Central memory CD4-positive, alpha-beta T cell (primary cell): ENCODE results near the gene GALR3.
"Not testable (repeated sequence)": the region's sequence is repeated elsewhere in the genome, so short reads cannot be mapped to it uniquely, and the experiment has no call there.

Experiments
- DNase-seq: peaks from one replicate; pipeline ENCODE4 v3.0.0; 2022
- total RNA-seq, 3 experiments: gene quantifications; one replicate each; lab custom pipeline; 2026; lab: John Stamatoyannopoulos, UW

GALR3 gene, protein sequence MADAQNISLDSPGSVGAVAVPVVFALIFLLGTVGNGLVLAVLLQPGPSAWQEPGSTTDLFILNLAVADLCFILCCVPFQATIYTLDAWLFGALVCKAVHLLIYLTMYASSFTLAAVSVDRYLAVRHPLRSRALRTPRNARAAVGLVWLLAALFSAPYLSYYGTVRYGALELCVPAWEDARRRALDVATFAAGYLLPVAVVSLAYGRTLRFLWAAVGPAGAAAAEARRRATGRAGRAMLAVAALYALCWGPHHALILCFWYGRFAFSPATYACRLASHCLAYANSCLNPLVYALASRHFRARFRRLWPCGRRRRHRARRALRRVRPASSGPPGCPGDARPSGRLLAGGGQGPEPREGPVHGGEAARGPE
- 0 reads per million in 3 experiments for total RNA-seq

DNA sequence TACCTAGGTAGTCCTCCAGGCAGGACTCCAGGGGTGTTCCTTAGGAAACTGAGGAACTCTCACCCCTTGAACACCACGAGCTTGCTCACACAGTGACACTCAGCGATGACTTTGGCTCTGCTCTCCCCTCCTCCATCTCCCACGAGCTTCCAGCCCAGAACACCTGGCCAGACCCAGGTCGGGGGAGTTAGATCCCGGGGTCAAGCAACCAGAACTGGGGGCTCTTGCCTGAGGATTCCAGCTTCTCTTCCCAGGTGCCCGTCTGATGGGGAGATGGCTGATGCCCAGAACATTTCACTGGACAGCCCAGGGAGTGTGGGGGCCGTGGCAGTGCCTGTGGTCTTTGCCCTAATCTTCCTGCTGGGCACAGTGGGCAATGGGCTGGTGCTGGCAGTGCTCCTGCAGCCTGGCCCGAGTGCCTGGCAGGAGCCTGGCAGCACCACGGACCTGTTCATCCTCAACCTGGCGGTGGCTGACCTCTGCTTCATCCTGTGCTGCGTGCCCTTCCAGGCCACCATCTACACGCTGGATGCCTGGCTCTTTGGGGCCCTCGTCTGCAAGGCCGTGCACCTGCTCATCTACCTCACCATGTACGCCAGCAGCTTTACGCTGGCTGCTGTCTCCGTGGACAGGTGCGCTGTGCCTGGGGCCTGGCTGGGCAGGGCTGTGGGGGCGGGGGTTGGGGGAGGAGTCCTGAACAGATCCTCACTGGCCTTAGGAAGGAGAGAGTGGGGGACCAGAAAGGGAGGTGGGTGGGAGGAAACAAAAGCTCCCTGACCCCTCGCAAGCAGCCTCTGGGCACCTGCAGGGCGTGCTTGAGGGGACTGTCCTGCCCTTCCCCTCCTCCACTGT is at the start of gene GALR3:
GALR3 (plus strand) TSS at position 249 of the 852 bp plus-strand sequence; CDS start at position 274, 25 bp downstream.
- DNase-seq, result no peak

DNA sequence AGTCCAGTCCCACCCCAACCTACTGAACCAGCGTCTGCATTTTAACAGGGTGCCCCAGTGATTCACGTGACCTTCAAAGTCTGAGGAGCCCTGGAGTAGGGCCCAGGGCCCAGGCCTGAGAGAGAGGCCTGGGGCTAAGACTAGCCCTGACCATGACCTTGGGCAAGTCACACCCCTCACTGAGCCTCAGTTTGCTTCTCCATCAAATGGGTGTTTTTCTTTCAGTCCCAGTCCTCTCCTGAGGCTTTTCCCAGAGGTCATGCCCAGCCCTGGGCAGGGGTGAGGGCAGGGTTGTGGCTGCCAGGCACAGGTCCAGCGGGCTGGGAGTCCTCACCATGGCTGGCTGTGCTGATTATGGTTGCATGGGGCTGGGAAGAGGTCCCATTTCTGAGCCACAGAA is 48.5 kb upstream of the GALR3 start:
- DNase-seq, result no peak

DNA sequence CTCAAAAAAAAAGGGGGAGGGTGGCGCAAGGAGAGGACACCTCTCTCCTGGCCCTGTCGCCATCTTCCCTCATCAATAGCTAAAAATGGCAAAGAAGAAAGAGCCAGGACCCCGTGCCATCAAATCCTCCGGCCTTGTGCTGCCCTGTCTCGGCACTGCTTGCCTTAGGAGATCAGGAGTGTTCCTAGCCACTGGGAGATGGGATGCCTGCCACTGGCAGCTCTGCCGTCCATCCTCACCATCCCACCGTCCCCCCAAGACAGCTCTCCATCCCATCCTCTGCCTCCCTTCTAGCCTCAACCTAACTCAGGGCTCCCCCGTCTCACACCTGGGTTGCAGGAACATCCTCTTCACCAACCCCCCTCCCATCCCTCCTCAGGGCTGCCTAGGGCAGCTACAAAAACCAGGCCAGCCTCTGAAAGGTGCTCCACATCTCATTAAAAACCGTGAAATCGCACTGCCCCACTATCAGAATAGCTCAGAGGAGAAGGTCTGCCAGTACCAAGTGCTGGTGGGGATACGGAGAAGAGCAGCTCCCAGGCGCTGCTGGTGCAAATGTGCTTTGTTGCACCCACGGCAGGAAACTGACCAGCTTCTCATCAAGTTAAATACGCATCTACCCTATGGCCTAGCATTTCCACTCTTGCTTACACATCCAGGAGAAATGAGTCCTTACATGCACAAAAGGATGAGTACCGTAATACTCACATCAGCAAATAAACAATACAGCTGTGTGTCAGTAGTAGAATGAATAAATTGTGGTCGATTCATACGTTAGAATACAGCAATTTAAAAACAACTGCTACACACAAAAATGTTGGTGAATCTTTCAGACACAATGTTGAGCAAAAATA is 47.2 kb upstream of the GALR3 start:
- no peak for DNase-seq

DNA sequence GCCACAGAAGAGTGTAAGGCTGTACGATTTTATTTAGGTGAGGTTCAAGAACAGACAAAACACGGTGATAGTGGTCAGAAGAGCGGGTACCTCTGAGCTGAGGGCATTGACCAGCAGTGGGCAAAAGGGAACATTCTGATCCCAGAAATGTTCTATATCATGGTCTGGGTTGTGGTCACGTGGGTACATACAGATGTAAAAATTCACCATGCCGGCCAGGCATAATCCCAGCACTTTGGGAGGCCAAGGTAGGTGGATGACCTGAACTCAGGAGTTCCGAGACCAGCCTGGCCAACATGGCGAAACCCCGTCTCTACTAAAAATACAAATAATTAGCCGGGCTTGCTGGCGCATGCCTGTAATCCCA is 46.6 kb upstream of the GALR3 start:
- no peak for DNase-seq

DNA sequence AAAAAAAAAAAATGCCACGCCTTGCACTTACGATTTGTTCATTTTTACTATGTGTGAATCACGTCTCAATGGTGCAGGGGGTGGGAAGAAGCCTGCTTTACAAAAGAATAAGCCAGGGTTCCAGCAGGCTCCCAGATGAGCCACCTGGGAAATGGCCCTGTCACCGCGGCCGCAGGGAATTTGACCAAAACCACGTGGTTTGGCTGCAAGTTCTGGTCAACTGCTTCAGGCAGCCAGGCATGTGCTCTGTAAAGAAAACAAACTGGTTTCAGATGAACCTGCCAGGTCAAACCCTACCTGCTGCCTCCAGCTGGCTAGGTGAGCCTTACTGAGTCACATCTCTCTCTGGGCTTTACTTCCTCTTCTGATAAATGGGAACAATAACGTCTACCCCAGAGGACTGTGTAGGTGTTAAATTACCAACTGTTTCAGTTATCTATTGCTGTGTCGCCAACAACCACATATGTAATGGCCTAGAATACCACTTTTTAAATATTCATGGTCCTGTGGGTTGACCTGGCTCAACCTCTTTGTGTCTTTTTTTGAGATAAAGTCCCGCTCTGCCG is 46.0 kb upstream of the GALR3 start:
- no peak for DNase-seq

DNA sequence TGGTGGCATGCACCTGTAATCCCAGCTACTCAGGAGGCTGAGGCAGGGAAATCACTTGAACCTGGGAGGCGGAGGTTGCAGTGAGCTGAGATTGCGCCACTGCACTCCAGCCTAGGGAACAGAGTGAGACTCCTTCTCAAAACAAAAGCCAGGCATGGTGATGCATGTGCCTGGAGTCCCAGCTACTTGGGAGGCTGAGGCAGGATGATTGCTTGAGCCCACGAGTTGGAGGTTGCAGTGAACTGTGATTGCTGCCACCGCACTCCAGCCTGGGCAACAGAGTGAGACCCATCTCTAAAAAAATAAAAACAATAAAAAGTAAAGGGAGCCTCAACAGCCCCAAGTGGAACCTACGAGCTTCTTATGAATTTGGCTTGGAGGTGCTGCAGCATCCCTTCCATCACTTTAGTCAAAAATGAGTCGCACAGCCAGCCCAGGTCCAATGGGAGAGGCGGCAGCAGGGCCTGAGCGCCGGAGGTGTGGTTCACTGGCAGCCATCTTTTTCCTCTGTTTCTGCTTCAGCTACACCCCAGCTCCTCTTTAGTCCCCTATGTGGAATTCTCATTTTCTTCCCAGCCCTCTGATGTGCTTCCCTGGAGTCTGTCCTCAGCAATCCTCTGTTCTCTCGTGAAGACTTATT is 44.7 kb upstream of the GALR3 start:
- no peak for DNase-seq

DNA sequence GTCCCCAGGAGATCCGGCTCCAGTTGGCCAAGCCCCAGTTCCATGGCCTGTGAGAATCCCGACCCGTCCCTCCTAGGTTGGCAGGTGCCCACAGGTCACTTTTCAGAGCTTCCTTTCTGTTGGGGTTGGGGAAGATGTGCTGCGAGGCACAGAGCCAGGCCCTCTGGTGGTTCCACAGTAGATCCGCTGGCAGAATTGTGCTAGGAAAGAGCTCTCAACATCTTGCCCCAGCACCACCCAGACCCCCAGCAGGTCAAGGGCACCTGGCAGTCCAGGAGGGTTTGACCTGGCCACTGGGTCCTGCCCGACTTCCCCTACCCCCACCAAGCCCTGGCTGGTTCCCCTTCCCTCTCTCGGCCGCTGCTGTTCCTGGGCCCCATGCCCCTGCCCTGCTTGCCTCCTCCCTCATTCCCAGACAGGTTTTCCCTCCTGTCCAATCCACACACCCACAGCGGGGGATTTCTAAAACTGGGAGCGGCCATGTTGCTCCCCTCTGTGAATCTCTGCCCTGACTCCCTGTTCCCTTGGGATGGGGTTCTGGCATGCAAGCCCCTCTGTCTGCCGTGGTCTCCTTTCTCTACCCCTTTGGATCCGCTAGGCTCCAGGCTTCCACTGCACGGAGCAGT is 41.6 kb upstream of the GALR3 start:
- no peak for DNase-seq

DNA sequence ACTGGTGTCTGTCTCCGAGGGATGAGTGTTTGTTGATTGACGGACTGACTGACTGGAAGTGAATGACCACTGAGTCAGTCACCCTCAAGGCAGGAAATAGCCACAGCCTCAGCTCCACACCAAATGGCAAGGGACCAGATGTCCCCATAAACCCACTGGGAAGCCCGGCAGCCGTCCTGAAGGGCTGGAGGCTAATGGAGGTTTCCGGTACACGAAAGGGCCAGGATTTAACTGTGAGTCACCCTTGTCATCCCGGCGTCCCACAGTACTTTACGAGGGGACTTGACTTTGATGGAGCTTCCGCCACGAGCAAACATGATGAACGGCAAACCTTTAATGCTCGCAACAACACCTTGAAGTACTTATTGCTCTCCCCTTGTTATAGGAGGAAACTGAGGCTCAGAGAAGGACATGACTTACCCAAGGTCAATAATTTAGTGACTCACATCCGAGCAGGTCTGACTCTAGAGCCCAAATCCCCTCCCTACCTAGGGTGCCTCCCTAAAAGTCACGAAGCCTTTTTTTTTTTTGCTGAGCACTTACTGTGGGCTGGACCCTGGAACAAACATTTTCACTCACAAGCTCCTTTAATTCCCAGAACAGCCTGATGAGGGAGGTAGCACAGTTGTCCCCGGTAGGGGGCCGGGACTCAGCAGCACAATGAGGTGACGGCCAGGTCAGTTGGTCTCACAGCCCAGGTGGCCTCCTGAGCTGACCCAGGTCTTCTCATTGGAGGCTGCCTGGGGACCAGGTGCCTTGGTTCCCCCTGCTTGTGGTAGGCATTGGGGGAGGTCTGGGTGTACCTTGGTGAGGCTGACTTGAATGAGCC is 40.6 kb upstream of the GALR3 start:
- DNase-seq, result no peak

DNA sequence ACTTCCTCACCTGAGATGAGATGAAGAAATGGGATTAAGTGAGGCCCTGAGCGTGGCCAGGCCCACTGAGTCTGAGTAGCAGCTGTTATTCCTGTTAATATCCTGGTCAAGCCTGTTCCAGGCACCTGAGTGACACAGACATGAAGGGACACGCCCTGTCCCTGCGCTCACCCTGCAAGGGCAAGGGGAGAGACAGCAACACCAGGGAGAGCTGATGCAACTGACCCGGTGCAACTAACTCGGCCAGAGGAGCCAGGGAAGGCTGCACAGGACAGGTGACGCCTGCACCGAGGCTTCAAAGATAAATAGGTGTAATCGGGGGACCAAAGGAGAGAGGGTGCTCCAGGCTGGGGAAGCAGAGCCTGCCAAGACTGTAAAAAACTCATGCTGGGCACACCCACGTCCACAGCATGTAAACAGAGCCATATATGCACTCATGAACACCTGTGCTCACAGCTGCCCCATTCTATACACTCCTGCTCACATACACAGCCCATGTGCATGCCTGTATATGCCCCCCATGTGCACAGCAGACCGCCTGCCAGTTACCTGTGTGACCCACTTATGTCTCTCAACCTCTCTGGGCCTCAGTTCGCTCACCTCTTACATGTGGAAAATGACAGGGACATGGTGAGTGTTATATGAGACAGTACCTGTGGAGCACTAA is 38.2 kb upstream of the GALR3 start:
- DNase-seq, result no peak

DNA sequence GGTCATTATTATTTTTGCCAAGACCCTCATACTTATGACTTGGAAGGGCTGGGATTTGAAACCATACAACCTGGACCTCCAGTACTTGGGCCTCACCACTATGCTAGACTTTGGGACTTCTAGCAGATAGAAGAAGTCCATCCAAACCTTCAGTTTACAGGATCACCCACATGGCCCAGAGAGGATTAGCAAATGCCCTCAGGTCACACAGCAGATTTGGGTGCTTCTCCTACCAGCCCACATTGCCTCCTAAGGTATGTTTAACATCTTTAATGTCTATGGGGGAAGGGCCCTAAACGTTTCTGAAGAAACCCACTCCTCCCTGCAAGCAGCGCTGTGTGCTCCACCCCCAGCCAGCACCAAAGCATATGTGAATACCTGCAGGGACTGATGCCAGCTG is 32.9 kb upstream of the GALR3 start:
- DNase-seq, result no peak

DNA sequence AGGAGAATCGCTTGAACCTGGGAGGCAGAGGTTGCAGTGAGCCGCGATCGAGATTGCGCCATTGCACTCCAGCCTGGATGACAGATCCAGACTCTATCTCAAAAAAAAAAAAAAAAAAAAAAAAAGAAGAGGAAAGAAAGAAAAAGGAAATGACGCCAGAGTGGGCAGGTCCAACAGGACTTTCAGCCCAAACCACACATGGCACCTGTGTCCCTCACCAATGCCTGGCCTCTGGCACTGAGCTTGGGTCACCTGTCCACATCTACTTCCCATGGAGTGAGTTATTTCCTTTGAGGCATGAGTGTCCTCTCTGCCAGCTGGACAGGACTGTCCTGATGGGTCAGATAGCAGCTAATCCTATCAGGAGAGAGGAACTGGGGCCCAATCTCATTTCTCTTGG is 30.7 kb upstream of the GALR3 start:
- DNase-seq, result no peak

DNA sequence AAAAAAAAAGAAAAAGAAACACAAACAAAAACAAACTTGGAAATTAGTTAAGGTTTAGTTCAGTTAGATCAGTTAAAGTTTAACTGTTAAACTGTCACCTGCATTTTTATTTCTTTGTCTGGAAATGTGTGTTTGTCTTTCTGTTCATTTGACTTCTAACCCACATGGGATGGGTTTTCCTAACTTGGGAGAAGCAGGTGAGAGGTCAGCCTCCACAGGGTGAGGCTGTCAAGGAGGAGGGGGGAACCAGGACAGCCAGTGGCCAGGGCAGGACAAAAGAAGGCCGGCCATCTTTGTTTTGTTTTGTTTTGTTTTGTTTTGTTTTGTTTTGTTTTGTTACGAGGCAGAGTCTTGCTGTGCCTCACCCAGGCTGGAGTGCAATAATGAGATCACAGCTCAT is 28.8 kb upstream of the GALR3 start:
- no peak for DNase-seq

DNA sequence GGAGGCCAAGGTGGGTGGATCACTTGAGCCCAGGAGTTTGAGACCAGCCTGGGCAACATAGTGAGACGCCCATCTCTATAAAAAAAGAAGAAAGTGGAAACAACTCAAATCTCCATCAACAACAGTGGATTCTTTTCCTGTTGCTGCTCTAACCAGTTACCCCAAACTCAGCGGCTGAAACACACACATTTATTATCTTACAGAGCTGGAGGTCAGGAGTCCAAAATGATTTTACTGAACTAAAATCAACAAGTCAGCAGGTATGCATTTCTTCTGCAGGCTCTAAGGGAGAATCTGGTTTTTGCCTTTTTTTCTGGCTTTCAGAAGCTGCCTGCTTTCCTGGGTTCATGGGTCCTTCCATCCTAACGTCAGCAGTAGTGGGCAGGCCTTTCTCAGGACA is 27.1 kb upstream of the GALR3 start:
- no peak for DNase-seq

DNA sequence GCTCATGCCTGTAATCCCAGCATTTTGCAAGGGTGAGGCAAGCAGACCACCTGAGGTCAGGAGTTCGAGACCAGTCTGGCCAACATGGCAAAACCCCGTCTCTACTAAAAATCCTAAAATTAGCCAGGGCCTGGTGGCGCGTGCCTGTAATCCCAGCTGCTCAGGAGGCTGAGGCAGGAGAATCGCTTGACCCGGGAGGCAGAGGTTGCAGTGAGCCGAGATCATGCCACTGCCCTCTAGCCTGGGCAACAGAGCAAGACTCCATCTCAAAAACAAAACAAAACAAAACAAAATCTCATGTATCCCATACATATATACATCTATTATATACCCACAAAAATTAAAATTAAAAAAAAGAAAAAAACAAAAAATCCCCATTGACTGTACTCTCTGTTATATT is 25.9 kb upstream of the GALR3 start:
- DNase-seq, result not testable (repeated sequence)

DNA sequence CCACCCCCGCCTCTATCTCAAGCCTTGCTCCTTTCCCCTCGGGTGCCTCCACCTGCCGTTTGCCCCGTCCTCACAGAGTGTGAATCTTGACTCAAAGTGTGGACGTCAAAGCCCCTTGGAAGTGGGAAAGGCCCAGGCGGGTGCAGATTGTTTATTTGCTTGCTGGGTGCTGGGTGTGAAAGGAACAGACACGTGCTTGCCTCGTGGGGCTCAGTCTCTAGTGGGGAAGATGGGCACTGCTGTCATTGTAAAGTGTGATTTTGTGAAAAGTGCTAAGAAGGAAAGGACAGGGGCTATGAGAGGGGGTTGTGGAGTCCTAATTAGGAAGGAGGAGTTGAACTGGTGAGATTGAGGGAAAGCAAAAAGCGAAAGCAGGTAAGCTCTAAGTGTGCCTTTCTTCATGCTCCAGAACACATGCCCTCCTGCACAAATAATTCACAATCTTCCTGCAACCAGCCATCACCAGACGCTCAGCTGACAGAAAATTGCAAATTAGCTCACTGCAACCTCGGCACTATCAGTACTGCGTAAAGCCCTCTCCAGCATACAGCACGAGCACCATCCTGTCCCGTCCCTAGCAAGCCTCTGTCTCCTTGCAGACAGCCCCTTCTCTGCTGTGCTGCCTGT is 25.2 kb upstream of the GALR3 start:
- no peak for DNase-seq

DNA sequence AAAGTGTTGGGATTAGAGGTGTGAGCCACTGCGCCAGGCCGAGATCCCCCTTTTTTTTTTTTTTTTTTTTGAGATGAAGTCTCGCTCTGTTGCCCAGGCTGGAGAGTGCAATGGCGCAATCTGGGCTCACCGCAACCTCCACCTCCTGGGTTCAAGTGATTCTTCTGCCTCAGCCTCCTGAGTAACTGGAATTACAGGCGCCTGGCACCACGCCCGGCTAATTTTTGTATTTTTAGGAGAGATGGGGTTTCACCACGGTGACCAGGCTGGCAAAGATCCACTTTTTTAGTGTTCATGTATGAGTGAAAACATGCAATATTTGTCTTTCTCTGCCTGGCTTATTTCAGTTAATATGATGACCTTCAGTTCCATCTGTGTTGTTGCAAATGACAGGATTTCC is 23.2 kb upstream of the GALR3 start:
- not testable (repeated sequence) for DNase-seq

DNA sequence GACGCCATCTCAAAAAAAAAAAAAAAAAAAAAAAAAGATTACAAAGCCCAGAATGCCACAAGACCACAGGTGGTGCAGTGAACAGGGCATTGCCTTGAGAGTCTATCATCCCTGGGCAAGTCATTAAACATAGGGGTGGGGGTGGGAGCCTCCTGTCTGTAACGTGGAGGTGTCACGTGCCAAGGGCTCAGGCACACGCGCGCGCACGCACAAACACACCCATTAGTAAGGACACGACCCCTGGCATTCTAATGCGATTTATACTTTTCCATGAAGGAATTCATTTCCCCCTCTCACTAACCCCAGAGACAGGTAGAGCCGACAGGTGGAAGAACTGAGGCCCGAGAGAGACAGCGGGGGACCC is 21.3 kb upstream of the GALR3 start:
- no peak for DNase-seq

DNA sequence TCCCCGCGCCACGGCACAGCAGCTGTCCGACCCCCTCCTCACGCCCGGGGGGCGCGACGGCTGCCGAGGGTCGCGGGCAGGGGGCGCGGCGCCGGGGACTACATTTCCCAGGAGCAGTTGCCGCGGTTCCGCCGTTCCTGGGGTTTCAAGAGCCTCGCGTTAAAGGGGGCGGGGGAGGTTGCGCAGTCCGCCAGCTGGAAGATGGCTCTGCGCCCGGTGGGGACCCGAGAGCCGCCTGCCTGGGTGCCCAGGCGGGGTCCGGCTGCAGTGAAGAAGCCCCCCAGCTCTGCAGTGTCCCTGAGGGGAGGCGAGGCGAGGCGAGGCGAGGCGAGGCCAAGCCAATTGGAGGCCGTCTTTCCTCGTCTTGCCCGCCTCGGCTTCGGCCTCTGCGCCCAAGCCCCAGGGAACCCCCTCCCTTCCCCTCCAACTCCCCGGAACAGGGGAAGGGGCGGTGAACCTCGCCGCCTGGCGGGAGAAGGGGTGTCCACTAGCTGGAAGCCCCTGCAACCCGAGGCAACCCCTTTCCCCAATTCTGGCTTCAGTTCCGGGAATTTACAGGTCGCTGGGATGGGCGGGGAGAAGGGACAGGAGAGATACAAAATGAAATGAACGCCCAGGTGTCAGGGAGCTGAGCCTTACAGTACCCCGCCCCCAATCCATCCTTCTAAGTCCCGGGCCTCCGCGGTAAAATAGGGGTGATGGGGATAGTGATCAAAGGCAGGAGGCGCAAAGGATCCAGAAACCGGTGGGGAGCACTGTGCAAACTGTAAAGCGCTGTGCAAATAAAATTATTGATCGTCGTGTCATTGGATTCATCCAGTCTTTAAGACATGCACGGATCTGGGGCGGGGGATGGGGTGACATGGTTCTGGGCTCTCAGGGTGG is 20.6 kb upstream of the GALR3 start:
- DNase-seq, result no peak

DNA sequence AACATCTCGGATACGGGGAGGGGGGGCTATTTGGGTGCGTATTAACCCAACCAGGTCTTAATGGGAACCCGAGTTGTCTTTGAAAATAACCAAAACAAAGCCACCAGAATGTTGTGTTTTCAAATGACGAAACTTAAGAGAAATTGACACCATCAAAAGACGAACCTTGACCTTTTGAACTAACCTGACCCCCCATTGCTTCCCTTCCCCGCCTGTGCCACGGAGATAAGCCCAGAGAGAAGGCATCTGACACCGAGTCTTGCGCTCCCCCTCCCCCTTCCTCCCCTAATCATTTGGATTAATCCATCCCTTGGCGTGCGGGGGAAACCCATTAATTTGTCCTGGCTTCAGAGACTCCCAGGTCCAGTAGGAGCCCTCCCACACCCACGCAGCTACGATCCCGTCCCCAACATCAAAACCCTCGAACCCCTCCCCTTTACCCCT is 20.0 kb upstream of the GALR3 start:
- no peak for DNase-seq
